ENCODE data around the gene CNTN5. TPM values are rescaled to one million over a fixed set of nuclear protein-coding genes. Genes with fewer than 3 reads are reported as not detected.

The CNTN5 gene
- total RNA-seq, 1 donor from 2014 or later, result 0.24 TPM

GRCh38 chr11:100072131-100072530 is 1051.4 kb downstream of the CNTN5 start:
- H3K27ac ChIP-seq, result no peak overlapping the region
- no peak for ATAC-seq
- intact Hi-C loops (cut with DNase I), result no loop called here
- H3K9me3 ChIP-seq, result no peaks in the 10 kb centered on the region
- no peaks in the 10 kb centered on the region for H3K36me3 ChIP-seq
- H3K4me1 ChIP-seq, result no peaks in the 10 kb centered on the region
- no peak for TF ChIP-seq CTCF (IDR thresholded peaks at IDR 0.05)
- no peaks in the 10 kb centered on the region for H3K27me3 ChIP-seq (ENCODE audit: low read depth)
- DNase-seq, result no peak
- H3K4me3 ChIP-seq, result no peak overlapping the region

GRCh38 chr11:100080381-100080780 is 1059.6 kb downstream of the CNTN5 start:
- no peak for TF ChIP-seq CTCF (IDR thresholded peaks at IDR 0.05)
- ATAC-seq, result no peak

GRCh38 chr11:100080821-100081220 is 1060.1 kb downstream of the CNTN5 start:
- TF ChIP-seq CTCF (IDR thresholded peaks at IDR 0.05), result no peak
- Histone ChIP-seq H3K9me3 (no peaks in the 10 kb centered on the region), H3K36me3 (no peaks in the 10 kb centered on the region), H3K4me1 (no peaks in the 10 kb centered on the region), H3K4me3 (no peak overlapping the region), H3K27ac (no peak overlapping the region), H3K27me3 (ENCODE audit: low read depth) (no peaks in the 10 kb centered on the region)
- intact Hi-C loops (cut with DNase I), result no loop called here
- no peak for DNase-seq
- ATAC-seq, result no peak

More at GRCh38 chr11:100080381-100080780, 1059.6 kb downstream of the CNTN5 start:
- Histone ChIP-seq H3K36me3 (no peaks in the 10 kb centered on the region), H3K4me3 (no peak overlapping the region), H3K9me3 (no peaks in the 10 kb centered on the region), H3K27me3 (ENCODE audit: low read depth) (no peaks in the 10 kb centered on the region), H3K27ac (no peak overlapping the region), H3K4me1 (no peaks in the 10 kb centered on the region)
- no peak for DNase-seq
- intact Hi-C loops (cut with DNase I), result no loop called here

- no peak for DNase-seq
- intact Hi-C loops (cut with DNase I), result no loop called here
Measured at GRCh38 chr11:100093698-100094097, 1072.9 kb downstream of the CNTN5 start.

GRCh38 chr11:100094121-100094865 is 1073.5 kb downstream of the CNTN5 start:
- no peak for TF ChIP-seq CTCF (IDR thresholded peaks at IDR 0.05)
- H3K27ac ChIP-seq, result no peak overlapping the region
- no peaks in the 10 kb centered on the region for H3K9me3 ChIP-seq
- ATAC-seq (no peak), DNase-seq (no peak)
- H3K4me1 ChIP-seq, result no peaks in the 10 kb centered on the region
- H3K36me3 ChIP-seq, result no peaks in the 10 kb centered on the region
- no peaks in the 10 kb centered on the region for H3K27me3 ChIP-seq (ENCODE audit: low read depth)
- intact Hi-C loops (cut with DNase I), result no loop called here
- H3K4me3 ChIP-seq, result no peak overlapping the region

More at GRCh38 chr11:100093698-100094097, 1072.9 kb downstream of the CNTN5 start:
- no peaks in the 10 kb centered on the region for H3K9me3 ChIP-seq
- H3K4me1 ChIP-seq, result no peaks in the 10 kb centered on the region
- H3K27me3 ChIP-seq (ENCODE audit: low read depth), result no peaks in the 10 kb centered on the region
- TF ChIP-seq CTCF (IDR thresholded peaks at IDR 0.05), result no peak
- H3K4me3 ChIP-seq, result no peak overlapping the region
- H3K27ac ChIP-seq, result no peak overlapping the region
- no peaks in the 10 kb centered on the region for H3K36me3 ChIP-seq
- no peak for ATAC-seq

Measured in lower lobe of right lung (tissue), 2 donors.